Activated CD4-positive, alpha-beta memory T cell treated with anti-CD3 and anti-CD28 coated beads for 36 hours (primary cell): ENCODE data around the gene TSLP. TPM values are rescaled to one million over a fixed set of nuclear protein-coding genes. Genes with fewer than 3 reads are reported as not detected.

ENCODE experiments used
- CTCF ChIA-PET: fragments of 350-600 bp; sonication (Branson Sonifier 250); formaldehyde crosslinking; loops from one replicate; lab custom pipeline; 2021; ENCODE audit warnings: antibody characterized with exemption, inconsistent platforms; lab: Charles Lee
- POLR2A ChIA-PET: fragments of 350-600 bp; sonication (Branson Sonifier 250); formaldehyde crosslinking; loops from one replicate; lab custom pipeline; 2021; ENCODE audit warnings: antibody characterized with exemption; lab: Charles Lee
- DNase-seq: peaks from one replicate; pipeline ENCODE4 v3.0.0-alpha.2; 2020
- H3K27ac Mint-ChIP-seq: one replicate; pipeline ENCODE4 v1.8.0; 2021; ENCODE audit warnings: mixed read lengths
- H3K27me3 Mint-ChIP-seq: one replicate; pipeline ENCODE4 v1.8.0; 2021; ENCODE audit warnings: mixed read lengths
- H3K36me3 Mint-ChIP-seq: one replicate; pipeline ENCODE4 v1.8.0; 2021; ENCODE audit warnings: mixed read lengths
- H3K4me1 Mint-ChIP-seq: one replicate; pipeline ENCODE4 v1.8.0; 2021; ENCODE audit warnings: low read depth, mixed read lengths
- H3K4me3 Mint-ChIP-seq: one replicate; pipeline ENCODE4 v1.8.0; 2021; ENCODE audit warnings: mild to moderate bottlenecking, mixed read lengths
- H3K9me3 Mint-ChIP-seq: one replicate; pipeline ENCODE4 v1.8.0; 2021; ENCODE audit warnings: mixed read lengths
- intact Hi-C: fragments of 100-400 bp; cut with micrococcal nuclease; formaldehyde crosslinking; loops from one replicate; pipeline ENCODE4 v1.15.1; 2023
- total RNA-seq, 2 experiments: library from RNA; stranded (reverse); gene quantifications; one replicate each; pipeline ENCODE4 v1.2.3, GENCODE V29; 2021

Gene TSLP
- total RNA-seq, 2 experiments from 2014 or later = 0.34 to 0.55 TPM

- POLR2A ChIA-PET = no interaction called here
- DNase-seq = peak; percentile 49
- Mint-ChIP-seq H3K4me1 (peaks cover 31% of the 10 kb centered on the region), H3K4me3 (peak overlapping the region; percentile 27), H3K36me3 (no peaks in the 10 kb centered on the region), H3K9me3 (no peaks in the 10 kb centered on the region), H3K27ac (no peak overlapping the region), H3K27me3 (peaks cover 74% of the 10 kb centered on the region)
- intact Hi-C loops = no loop called here
- CTCF ChIA-PET = interaction anchor here (0.6 kb wide), 1 partner anchor 8 kb away, joined by 3 read pairs; no protein-coding TSS in a partner anchor
Measured at GRCh38 chr5:111070272-111071134, 1.0 kb upstream of the TSLP start.

GRCh38 chr5:111072949-111073682 lies 1.6 kb downstream of the TSLP start:
- H3K27me3 Mint-ChIP-seq = peaks cover 71% of the 10 kb centered on the region
- H3K9me3 Mint-ChIP-seq = no peaks in the 10 kb centered on the region
- peak overlapping the region; percentile 85 for H3K4me3 Mint-ChIP-seq
- H3K36me3 Mint-ChIP-seq = no peaks in the 10 kb centered on the region
- POLR2A ChIA-PET = no interaction called here
- peaks cover 32% of the 10 kb centered on the region for H3K4me1 Mint-ChIP-seq
- DNase-seq = peak; percentile 71
- intact Hi-C loops = no loop called here
- H3K27ac Mint-ChIP-seq = no peak overlapping the region
- CTCF ChIA-PET = no interaction called here

DNA sequence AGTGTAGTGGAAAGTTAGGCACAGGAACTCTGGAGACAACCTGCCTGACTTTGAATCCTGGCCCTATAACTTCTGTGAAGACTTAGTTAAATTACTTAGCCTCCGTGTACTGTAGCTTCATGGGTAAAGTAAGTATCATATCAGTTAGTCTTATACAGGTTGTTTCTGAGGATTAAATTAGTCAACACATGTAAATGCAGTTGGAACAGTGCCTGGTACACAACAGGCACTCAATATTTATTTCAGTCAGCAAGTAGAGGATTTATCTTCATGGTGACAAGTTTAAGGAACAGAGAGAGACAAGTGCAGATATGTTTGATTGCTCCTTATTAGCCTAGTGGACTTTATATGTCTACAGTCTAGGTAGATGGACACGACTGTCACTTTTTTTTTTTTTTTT lies 2.7 kb downstream of the TSLP start:
- Mint-ChIP-seq H3K4me3 (no peak overlapping the region), H3K27ac (no peak overlapping the region), H3K27me3 (peaks cover 63% of the 10 kb centered on the region), H3K4me1 (peaks cover 32% of the 10 kb centered on the region), H3K36me3 (no peaks in the 10 kb centered on the region), H3K9me3 (no peaks in the 10 kb centered on the region)
- intact Hi-C loops = no loop called here
- CTCF ChIA-PET = no interaction called here
- POLR2A ChIA-PET = no interaction called here
- no peak for DNase-seq

- Mint-ChIP-seq H3K27me3 (peaks cover 52% of the 10 kb centered on the region), H3K4me1 (peaks cover 28% of the 10 kb centered on the region), H3K36me3 (no peaks in the 10 kb centered on the region), H3K9me3 (no peaks in the 10 kb centered on the region), H3K27ac (no peak overlapping the region), H3K4me3 (no peak overlapping the region)
- ChIA-PET CTCF (no interaction called here), POLR2A (no interaction called here)
- intact Hi-C loops = no loop called here
- DNase-seq = no peak
Measured at GRCh38 chr5:111075520-111075919, 4.0 kb downstream of the TSLP start.

DNA sequence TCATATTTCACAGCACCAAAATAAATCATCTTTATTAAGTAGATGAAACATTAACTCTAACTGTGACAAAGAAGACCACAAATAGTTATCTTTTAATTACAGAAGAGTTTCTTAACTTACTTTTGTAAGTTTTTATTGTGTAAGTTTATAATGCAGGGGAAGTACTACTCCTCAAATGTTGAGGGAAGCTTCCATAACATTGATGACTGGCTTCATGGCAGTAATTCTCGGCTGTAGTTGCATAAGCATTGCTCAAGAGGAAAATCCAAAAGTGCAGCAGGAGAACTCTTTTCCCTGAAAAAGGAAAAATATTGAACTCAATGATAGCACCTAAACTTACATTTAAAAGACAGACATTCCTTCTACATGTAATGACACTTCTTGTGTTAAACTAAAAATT lies 4.6 kb downstream of the TSLP start:
- peaks cover 47% of the 10 kb centered on the region for H3K27me3 Mint-ChIP-seq
- no peak for DNase-seq

DNA sequence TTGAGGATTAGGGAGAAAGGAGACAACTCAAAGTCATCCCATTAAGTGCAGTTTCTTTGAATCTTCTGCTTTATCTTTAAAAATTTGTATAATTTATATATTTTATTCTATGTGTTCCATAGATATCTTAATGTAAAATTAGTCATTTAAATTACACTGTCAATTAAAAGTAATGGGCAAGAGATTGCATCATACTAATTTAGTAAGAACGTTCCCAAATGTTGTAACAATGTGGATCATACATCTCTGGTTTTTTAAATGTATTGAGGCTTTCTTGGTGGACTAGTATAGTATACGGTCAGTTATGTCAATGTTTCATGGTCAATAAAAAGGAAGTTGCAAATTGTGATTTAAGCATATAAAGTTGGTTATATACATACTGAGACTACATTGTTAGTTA lies 6.2 kb downstream of the TSLP start:
- Mint-ChIP-seq H3K4me1 (peaks cover 19% of the 10 kb centered on the region), H3K27ac (no peak overlapping the region), H3K9me3 (no peaks in the 10 kb centered on the region), H3K36me3 (no peaks in the 10 kb centered on the region), H3K27me3 (peaks cover 36% of the 10 kb centered on the region), H3K4me3 (no peak overlapping the region)
- ChIA-PET CTCF (no interaction called here), POLR2A (no interaction called here)
- intact Hi-C loops = no loop called here
- DNase-seq = no peak

More for the DNA sequence above, 4.6 kb downstream of the TSLP start:
- no peak overlapping the region for H3K4me3 Mint-ChIP-seq
- ChIA-PET CTCF (no interaction called here), POLR2A (no interaction called here)
- H3K9me3 Mint-ChIP-seq = no peaks in the 10 kb centered on the region
- peaks cover 23% of the 10 kb centered on the region for H3K4me1 Mint-ChIP-seq
- intact Hi-C loops = no loop called here
- no peak overlapping the region for H3K27ac Mint-ChIP-seq
- H3K36me3 Mint-ChIP-seq = no peaks in the 10 kb centered on the region

DNA sequence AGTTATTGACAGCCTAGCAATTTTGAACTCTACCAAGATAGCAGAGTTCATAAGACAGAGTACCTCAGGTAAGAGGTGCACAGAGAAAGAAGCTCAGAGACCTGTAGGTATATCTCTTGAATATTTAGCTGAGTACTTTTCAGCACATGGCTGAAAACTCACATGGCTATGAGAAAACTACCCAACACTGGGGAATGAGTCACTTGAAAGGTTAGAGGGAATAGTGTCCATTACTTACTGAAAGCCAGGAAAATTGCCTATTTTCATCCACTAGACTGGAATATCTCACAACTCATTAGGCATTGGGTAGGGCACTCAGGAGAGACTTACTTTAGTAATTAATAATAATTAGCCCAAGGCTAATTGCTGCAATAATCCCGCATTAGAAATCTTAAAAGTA lies 8.3 kb downstream of the TSLP start:
- H3K4me3 Mint-ChIP-seq = no peak overlapping the region
- H3K36me3 Mint-ChIP-seq = no peaks in the 10 kb centered on the region
- H3K4me1 Mint-ChIP-seq = peaks cover 5% of the 10 kb centered on the region
- no peaks in the 10 kb centered on the region for H3K9me3 Mint-ChIP-seq
- H3K27me3 Mint-ChIP-seq = peaks cover 21% of the 10 kb centered on the region
- CTCF ChIA-PET = no interaction called here
- POLR2A ChIA-PET = interaction anchor here (1.2 kb wide), 1 partner anchor 12 kb away, joined by 3 read pairs; the partner anchor contains the start of gene WDR36
- H3K27ac Mint-ChIP-seq = no peak overlapping the region
- intact Hi-C loops = no loop called here
- DNase-seq = no peak

- DNase-seq = no peak
- Mint-ChIP-seq H3K36me3 (no peaks in the 10 kb centered on the region), H3K4me1 (no peaks in the 10 kb centered on the region), H3K9me3 (no peaks in the 10 kb centered on the region), H3K4me3 (no peak overlapping the region), H3K27ac (no peak overlapping the region), H3K27me3 (peaks cover 10% of the 10 kb centered on the region)
- POLR2A ChIA-PET = no interaction called here
- CTCF ChIA-PET = no interaction called here
- intact Hi-C loops = no loop called here
Measured at GRCh38 chr5:111083323-111083722, 11.8 kb downstream of the TSLP start.

DNA sequence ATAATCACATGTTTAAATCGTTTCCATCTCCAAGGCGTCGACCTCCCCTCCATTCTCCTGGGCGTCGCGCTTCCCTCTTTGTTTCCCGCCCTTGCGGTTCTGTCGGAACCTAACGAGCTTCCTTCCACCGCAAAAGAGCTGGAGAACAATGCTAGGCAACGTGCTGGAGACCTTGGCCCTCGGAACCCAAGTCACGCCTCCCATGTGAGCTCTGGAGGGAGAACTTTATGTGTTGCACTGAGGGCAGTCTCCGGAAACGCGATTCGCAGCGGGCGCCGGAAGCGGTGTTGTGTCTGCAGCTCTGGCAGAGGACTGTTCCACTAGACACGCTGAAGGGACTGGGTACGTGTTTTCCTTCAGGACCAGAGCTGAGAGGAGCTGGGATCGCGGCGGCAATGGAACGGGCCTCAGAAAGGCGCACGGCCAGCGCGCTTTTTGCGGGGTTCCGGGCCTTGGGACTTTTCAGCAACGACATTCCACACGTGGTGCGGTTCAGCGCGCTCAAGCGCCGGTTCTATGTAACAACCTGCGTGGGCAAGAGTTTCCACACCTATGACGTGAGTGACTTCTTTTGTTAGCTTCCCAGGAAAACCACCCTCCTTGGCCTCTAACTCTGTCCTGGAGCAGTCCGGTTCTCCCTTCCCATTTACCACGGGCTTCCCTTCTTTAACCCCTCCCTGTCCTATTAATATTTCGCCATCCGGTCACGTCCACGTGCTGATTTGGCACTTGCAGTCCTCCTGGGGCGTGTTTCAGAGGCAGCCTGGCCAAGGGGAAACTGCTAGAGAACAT lies 20.7 kb downstream of the TSLP start, which contains the start of gene WDR36:
WDR36 (plus strand) TSS at position 287 of the 792 bp plus-strand sequence; CDS start at position 396, 109 bp downstream.
- Mint-ChIP-seq H3K36me3 (peaks cover 15% of the 10 kb centered on the region), H3K4me1 (peaks cover 38% of the 10 kb centered on the region), H3K4me3 (peak within 1 kb of the TSS; percentile 92), H3K27ac (peak within 1 kb of the TSS; percentile 94), H3K9me3 (no peaks in the 10 kb centered on the region), H3K27me3 (peaks cover 3% of the 10 kb centered on the region)
- ChIA-PET CTCF (interaction anchor here (1.8 kb wide), 1 partner anchor 353 kb away, joined by 6 read pairs; the partner anchor contains the start of gene SLC25A46), POLR2A (interaction anchor here (0.5 to 2.2 kb wide), 6 partner anchors 11 to 1068 kb away, joined by 3 to 8 read pairs (median 3); partner anchors contain the start of gene SLC25A46)
- peak; percentile 93 for DNase-seq
- intact Hi-C loops = loop anchor here (1.0 to 5.0 kb wide), 8 partner anchors 135 to 1070 kb away; partner anchors contain the start of genes NREP, STARD4 and TMEM232

DNA sequence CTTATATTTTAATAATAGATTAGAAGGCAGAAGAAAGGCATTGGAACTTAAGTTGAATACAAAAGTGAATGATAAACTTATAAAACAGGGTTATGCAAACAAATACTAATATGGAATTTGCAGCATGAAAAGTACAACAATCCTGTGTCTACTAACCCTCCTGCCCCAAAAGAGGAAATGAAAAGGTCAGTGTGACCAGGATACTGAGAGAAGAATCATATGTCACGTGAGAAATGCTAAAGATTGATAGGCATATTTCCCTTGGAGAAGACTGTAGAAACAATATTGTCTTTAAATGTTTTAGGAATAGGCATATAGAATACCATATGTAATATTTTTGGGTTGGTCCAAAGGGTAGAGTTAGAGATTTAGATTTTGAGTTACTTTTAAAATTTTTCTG lies 24.5 kb downstream of the TSLP start:
- H3K27ac Mint-ChIP-seq = no peak overlapping the region
- POLR2A ChIA-PET = no interaction called here
- H3K36me3 Mint-ChIP-seq = peaks cover 31% of the 10 kb centered on the region
- CTCF ChIA-PET = no interaction called here
- no peaks in the 10 kb centered on the region for H3K27me3 Mint-ChIP-seq
- no peak overlapping the region for H3K4me3 Mint-ChIP-seq
- H3K4me1 Mint-ChIP-seq = peaks cover 44% of the 10 kb centered on the region
- no peaks in the 10 kb centered on the region for H3K9me3 Mint-ChIP-seq
- DNase-seq = no peak
- intact Hi-C loops = loop anchor here (2.0 kb wide), 1 partner anchor 15 kb away; no protein-coding TSS in a partner anchor

GRCh38 chr5:111099058-111099778 lies 27.7 kb downstream of the TSLP start:
- CTCF ChIA-PET = no interaction called here
- intact Hi-C loops = no loop called here
- no peak overlapping the region for H3K4me3 Mint-ChIP-seq
- peaks cover 23% of the 10 kb centered on the region for H3K4me1 Mint-ChIP-seq
- peaks cover 52% of the 10 kb centered on the region for H3K36me3 Mint-ChIP-seq
- H3K27me3 Mint-ChIP-seq = no peaks in the 10 kb centered on the region
- DNase-seq = no peak
- H3K9me3 Mint-ChIP-seq = no peaks in the 10 kb centered on the region
- H3K27ac Mint-ChIP-seq = no peak overlapping the region
- POLR2A ChIA-PET = no interaction called here
